ENCODE results near the gene PCDH9.

Gene PCDH9

DNA sequence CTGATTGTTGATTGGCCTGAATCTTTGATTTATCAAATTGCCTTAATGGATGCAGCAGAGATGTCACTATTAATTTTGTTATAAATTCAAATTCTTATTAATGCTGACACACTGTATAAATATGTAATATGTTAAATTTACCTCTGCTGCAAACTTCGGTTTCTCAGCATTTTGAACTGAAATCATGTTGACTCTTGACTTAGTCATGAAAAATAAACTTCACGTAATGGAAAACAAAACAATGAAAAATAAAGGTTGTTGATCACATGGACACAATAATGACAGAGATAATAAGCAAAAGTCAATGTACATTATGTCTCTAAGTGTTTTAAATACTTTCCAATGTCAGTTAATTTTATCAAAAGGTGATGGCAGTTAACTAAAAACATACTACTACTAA, 827.6 kb downstream of the PCDH9 start:
- ChIA-PET POLR2A (no interaction called here), CTCF (no interaction called here)
- TF ChIP-seq, protein P1, sequence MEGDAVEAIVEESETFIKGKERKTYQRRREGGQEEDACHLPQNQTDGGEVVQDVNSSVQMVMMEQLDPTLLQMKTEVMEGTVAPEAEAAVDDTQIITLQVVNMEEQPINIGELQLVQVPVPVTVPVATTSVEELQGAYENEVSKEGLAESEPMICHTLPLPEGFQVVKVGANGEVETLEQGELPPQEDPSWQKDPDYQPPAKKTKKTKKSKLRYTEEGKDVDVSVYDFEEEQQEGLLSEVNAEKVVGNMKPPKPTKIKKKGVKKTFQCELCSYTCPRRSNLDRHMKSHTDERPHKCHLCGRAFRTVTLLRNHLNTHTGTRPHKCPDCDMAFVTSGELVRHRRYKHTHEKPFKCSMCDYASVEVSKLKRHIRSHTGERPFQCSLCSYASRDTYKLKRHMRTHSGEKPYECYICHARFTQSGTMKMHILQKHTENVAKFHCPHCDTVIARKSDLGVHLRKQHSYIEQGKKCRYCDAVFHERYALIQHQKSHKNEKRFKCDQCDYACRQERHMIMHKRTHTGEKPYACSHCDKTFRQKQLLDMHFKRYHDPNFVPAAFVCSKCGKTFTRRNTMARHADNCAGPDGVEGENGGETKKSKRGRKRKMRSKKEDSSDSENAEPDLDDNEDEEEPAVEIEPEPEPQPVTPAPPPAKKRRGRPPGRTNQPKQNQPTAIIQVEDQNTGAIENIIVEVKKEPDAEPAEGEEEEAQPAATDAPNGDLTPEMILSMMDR (IDR thresholded peaks at IDR 0.05; ENCODE audit: insufficient read depth, low read length, missing control alignments), result no peak
- no peak for DNase-seq (ENCODE audit: low read depth, low spot score)
- H3K4me3 ChIP-seq (ENCODE audit: low read depth, low read length), result no peak overlapping the region

DNA sequence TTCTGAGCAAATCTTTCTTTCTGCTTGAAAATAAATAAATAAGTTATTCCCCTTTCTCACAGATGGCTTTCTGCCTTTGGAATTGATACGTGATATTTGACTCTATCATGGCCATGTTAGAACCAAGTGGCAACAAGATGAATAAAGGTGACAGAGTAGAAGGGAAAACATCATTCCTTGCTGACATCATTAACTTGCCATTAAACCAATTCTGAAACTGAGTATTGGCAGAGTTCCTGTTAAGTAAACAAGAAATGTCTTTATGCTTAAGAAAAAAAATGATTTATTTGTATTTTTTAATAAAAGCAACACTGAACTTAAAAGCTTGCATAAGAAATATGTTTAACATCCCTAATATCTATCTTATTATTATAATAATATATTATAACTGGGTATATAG, 828.1 kb downstream of the PCDH9 start:
- TF ChIP-seq, protein P1 (IDR thresholded peaks at IDR 0.05; ENCODE audit: insufficient read depth, low read length, missing control alignments), result no peak
- CTCF ChIA-PET, result no interaction called here
- DNase-seq (ENCODE audit: low read depth, low spot score), result no peak
- no peak overlapping the region for H3K4me3 ChIP-seq (ENCODE audit: low read depth, low read length)
- POLR2A ChIA-PET, result no interaction called here

DNA sequence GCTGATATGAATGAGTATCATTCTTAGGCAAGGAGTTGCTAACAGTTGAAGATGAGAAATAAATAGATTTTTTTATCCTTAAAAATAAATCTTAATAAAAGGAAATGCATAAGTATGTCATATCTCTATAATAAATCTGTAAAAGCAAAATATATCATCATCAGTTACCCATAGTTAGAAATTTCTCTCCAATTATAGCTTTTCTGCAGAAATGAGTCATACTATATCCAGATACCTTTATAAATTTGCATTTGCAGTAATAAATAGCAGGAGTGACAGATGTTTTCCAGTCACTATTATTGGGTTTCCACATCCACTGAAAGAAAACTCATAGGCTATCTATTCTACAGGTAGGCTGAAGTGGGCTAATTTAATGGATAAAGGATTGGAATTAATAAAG, 829.8 kb downstream of the PCDH9 start:
- ChIA-PET POLR2A (no interaction called here), CTCF (no interaction called here)
- no peak overlapping the region for H3K4me3 ChIP-seq (ENCODE audit: low read depth, low read length)
- DNase-seq (ENCODE audit: low read depth, low spot score), result no peak
- TF ChIP-seq, protein P1 (IDR thresholded peaks at IDR 0.05; ENCODE audit: insufficient read depth, low read length, missing control alignments), result no peak

DNA sequence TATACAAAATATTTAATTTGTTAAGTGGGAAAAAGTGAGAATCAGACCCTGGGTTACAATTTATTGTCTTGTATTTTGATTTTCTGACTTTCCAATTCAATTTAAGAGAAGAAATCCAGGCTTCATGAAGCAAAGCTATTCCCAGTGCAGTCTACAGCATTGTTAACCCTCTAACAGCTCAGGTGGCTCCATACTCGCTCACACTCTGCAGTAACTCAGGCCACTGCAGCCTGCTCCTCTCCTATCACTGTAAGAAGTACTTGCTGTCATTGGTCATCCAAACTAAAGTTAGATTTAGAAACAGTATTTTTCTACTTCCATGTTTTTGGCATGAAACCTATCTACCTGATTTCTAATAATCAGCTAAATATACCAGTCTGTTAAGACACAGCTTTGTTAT, 830.3 kb downstream of the PCDH9 start:
- no peak for DNase-seq (ENCODE audit: low read depth, low spot score)
- H3K4me3 ChIP-seq (ENCODE audit: low read depth, low read length), result no peak overlapping the region
- ChIA-PET CTCF (no interaction called here), POLR2A (no interaction called here)
- TF ChIP-seq, protein P1 (IDR thresholded peaks at IDR 0.05; ENCODE audit: insufficient read depth, low read length, missing control alignments), result no peak

DNA sequence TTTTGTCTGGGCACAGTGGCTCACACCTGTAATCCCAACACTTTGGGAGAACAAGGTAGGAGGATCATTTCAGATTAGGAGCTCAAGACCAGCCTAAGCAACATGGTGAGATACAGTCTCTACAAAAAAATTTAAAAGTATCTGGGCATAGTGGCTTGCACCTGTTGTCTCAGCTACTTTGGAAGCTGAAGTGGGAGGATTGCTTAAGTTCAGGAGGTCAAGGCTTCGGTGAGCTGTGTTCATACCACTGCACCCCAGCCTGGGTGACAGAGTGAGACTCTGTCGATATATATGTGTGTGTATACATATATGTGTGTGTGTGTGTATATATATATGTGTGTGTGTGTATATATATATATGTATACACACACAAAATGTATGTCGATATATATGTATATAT, 833.0 kb downstream of the PCDH9 start:
- POLR2A ChIA-PET, result no interaction called here
- no peak overlapping the region for H3K4me3 ChIP-seq (ENCODE audit: low read depth, low read length)
- CTCF ChIA-PET, result no interaction called here
- TF ChIP-seq, protein P1 (IDR thresholded peaks at IDR 0.05; ENCODE audit: insufficient read depth, low read length, missing control alignments), result no peak
- no peak for DNase-seq (ENCODE audit: low read depth, low spot score)

DNA sequence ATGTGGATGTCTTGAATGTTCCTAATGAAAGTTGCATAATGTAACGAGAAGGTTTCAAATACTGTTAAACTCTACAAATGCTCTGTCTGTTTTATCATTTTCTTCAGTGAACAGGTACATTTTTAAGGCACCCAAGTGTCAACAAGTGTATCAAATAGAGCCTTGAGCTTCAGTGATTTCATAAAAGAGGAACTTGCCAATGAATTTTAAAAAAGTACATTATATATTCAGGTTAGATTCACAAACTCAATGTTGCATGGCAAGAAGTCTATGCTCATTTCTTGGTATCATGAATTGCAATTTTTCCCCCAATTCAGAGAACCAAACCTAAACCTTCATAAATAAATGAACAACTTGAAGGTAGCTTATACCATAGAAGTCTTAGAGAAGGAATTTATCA, 838.8 kb downstream of the PCDH9 start:
- no peak for DNase-seq (ENCODE audit: low read depth, low spot score)
- TF ChIP-seq, protein P1 (IDR thresholded peaks at IDR 0.05; ENCODE audit: insufficient read depth, low read length, missing control alignments), result no peak
- ChIA-PET POLR2A (no interaction called here), CTCF (no interaction called here)
- no peak overlapping the region for H3K4me3 ChIP-seq (ENCODE audit: low read depth, low read length)
